HG02798 (cell line): ENCODE results near the gene ELMO1.
A peak's percentile ranks its signal among the peaks of the same experiment; 100 is the strongest.
"Not testable (repeated sequence)": the region's sequence is repeated elsewhere in the genome, so short reads cannot be mapped to it uniquely, and the experiment has no call there.

Source experiments
- ATAC-seq: cut with Tn5 transposase; IDR thresholded peaks from one replicate; pipeline ENCODE4 v1.9.1; 2021; ENCODE audit warnings: mild to moderate bottlenecking; ENCODE audit not compliant: unreplicated experiment, poor library complexity

ELMO1 gene

DNA sequence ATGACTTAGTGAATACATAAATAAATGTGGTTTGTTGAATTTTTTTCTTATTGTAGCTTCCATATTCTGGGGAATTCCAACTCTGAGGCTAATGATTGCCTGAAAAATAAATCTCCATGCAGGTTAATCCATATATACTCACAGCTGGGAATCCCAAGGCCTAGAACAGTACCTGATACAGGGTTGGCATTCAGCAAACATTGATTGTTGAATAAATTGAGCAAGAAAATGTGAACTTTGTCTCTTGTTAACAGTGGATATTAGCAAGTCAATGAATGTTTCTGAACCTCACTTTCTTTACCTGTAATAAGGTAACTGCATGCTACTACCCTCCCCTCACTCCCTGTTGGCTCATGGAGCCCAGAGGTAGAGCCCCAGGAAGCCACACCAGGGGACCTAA is 470.8 kb downstream of the ELMO1 start:
- no peak for ATAC-seq

DNA sequence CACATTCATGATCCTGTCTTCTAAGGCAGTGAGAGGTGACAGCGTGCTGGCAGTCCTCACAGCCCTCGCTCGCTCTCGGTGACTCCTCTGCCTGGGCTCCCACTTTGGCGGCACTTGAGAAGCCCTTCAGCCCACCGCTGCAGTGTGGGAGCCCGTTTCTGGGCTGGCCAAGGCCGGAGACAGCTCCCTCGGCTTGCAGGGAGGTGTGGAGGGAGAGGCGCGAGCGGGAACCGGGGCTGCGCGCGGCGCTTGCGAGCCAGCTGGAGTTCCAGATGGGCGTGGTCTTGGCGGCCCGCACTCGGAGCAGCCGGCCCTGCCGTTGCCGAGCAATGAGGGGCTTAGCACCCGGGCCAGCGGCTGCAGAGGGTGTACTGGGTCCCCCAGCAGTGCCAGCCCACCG is 475.1 kb downstream of the ELMO1 start:
- ATAC-seq: not testable (repeated sequence)

DNA sequence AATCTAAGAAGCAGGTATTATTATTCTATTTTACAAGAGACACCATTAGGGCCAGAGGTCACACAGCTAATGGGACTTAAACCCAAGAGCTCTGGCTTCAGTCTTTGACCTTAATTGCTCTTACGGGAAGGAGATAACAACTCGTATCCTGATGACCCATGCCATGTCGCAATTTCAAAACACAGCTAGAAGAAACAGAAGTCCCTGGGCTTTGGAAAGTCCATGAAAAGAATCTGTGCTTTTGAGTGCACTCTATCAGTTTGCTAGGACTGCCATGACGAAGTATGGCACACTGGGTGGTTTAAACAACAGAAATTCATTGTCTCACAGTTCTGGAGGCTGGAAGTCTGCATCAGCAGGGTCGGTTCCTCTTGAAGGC is 476.5 kb downstream of the ELMO1 start:
- ATAC-seq: no peak

DNA sequence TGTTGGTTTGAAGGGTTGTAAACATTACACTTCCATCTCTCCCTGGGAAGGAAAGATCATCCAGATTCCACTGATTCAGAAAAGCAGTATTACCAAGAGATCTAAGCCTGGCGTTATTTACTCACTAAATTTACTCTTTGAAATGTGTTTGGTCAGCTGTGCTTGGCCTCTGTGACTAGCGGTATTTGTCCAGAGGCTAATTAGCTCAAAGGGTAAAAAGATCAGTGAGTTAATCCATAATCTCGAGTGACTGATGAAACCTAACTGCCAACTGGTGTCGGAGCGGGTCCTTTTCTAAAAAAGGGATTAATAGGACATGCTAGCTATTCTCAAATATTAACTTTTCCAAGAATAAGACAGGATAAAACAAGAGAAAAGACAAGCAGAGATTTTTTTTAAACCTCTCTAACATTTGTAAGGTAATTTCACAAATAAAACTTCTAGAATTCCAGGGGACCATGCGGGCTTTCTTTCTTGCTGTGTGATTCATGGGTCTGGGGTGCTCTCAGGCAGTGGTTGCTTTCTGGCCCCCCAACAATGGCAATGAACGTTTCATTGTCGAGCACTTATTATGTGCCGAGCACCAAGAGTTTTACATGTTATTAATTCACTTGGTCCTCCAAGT is 477.0 kb downstream of the ELMO1 start:
- ATAC-seq: no peak

DNA sequence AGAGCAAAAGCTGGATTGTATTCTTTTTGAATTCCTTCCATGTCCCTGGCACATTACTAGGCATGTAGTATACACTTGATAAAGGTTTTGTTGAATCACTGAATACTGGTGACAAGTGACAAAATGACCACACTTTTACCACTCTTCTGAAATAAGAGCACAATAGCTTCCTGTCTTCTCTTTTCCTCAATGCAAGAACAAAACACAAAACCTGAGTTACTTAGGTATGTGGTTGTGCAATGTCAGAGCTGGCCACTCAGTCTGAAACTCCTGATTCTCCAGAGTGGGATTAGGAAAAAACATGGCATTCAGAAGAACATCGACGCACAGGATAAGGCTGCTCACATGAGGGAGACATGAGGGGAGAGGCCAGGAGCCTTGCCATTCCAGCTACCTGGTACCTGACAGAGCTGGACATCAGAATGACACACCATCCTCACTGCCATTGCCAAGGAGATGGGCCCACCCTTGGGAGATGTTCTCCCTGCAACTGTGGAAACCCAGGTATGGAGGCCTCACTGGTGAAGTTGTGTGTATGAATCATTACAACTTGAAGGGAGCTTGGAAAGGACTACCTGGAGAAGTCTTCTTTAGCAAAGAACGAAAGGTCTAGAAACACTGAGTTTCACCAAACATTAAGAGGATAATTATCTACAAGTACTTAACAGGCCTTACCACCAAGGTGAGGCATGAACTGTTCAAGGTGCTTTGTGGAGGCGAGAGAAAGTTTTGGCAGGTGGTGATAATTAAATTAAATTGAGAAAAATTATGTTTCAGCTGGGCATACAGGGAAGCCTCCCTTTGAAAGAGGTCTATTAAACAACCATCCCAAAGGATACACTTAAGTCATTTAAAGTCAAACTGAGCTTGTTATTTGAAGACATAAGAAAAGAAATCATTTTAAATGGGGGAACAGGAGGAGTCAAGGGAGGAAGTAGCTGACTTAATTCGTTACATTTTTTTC is 477.8 kb downstream of the ELMO1 start:
- ATAC-seq: no peak

DNA sequence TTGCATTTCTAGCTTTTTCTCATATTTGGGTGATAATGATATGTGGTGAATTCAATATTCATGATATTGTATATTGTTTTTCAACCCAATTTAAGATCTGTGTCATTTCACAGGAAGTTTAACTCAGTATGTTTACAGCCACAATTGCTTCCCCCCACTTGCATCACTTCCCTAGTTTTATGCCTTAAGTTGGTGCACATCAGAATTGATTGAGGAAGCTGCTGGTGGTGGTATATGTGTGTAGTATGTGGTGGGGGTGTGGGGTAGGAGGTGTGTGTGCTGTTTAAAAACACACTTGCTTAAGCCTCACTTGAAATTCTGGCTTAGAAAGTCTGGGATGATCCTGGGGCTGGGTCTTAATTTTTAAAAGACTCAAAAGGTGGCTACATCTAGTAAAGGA is 479.3 kb downstream of the ELMO1 start:
- no peak for ATAC-seq

DNA sequence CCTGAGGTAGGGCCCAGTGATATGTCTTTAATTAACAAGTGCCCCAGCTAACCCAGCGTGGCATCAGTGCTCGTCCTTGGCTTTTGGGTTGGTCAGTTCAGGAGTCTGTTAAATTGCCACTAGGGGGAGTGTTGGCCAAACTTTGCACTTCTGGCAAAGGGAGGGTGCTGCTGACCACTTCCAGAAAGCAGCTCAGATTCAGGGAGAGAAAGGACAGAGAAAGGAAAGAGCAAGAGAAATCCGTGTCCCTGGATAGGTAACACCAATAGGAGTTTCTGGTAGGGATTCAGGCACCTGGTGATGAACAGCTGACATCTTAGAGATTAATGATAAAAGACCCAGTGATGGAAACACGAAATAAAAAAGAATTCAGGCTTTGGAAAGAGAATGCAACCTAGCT is 481.3 kb downstream of the ELMO1 start:
- no peak for ATAC-seq

DNA sequence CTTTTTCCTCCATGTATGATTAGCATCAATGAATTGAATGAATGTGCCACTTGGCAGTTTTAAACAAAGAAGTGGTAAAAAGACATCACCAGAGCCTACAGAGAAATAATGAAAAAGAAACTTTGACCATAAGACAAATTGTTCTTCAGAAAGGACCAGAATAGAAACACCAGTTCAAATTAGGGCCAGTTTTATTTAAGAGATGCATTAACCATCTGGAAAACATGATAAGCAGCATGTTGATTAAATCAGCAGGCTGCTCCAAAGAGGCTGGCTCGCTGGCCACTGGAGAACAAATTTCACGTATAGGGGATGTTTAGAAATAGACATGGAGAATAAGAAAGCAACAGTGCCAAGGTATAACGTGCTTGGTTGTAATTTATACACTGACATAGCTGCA is 482.0 kb downstream of the ELMO1 start:
- ATAC-seq: no peak

DNA sequence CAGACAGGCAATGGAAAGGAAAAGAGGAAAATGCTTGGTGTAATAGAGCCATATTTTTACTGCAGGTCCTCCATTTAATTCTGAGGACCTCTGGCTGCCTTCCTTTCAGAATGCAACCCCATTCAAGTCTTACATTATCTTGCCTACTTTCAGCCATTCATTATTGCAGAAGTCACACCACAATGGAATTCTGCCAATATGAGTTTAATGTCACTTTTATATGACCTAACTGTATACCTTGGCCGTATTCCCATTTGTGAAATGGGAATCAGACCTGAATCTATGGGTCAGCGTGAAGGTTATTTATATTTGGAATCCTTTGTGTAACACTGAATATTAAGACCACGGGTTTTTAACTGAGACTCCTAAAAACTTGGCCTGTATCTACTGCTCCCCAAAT is 482.6 kb downstream of the ELMO1 start:
- no peak for ATAC-seq

DNA sequence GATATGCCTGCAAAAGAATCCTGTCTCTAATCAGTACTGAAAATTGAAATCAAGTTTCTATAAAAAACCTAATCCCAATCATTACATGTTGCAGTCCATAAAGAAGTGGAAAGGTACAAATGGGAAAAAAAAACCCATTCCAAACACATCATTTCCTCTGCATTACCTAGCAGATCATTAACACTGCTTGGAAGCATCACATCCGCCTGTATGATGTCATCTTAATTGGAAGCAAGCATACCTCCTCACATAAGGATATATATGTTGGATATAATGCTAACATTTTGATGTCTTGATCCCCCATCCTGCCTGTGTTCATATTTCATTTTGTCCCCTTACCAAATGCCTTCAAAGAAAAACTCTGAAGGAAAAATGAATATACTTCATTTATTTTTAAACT is 483.0 kb downstream of the ELMO1 start:
- ATAC-seq: no peak

DNA sequence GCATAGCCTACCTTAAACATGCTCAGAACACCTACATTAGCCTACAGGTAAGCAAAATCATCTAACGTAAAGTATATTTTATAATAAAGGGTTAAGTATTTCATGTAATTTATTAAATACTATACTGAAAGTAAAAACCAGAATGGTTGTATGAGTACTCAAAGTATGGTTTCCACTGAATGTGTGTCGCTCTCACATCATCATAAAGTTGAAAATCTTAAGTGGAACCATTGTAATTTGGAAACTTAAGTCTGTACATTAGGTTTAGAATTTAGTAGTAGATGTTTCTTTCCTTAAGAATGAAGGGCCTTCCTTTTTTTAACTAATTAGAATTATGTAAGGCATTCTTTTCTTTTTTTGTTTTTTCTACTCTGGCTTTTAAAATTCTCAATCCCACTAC is 484.4 kb downstream of the ELMO1 start:
- no peak for ATAC-seq

DNA sequence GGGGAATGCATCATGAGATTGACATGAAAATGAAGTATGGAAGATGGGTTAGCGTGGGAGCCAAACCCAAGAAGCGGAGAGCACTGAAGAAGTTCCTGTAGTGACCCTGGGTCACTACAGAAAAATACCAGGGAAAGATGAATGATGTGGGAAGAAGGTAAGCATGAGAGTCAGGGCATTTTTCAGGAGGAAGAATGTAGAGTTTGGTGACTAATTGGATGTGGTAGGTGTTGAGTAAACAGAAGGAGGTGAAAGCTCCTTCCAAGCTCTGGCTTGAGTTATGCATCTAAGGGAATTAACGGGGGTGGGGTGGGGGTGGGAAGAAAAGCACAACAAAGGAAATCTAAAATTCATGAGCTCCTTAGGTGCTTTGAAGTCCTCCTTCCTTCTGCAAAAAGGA is 486.3 kb downstream of the ELMO1 start:
- no peak for ATAC-seq

DNA sequence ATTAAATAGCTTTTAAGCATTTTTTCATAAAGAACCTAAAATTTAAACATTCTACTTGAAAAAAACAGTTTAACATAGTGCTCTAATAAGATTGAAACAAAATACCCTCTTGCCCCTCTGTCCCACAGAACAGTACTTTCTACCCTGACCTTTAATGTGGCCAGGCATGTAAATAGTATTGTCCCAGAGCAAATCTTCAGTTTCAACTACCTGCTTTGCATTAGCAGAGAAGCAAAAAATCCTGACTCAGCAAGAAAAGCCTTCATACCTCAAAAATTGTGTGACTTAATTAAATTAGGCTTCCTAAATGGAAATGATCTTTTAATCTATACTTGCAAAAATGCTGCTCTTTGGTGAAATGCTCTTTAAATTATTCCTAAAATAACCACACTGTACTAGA is 487.0 kb downstream of the ELMO1 start:
- no peak for ATAC-seq

DNA sequence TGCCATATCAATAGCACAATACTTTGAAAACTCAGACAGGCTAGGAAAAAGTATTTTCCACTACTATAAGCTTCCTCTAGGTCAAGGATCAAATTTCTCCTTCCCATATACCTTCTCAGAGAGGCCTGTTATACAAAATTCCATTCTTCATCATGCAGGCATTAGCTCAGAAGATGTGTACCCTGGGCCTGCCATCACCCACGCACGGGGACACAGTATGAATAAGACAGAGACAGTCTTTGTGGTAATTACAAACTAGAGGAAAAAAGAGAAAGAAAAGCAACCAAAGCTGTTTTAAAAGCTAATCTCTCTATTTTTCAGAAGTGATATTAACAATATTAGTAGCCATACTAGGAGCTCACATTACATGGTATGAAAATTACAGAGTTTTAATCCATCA is 487.6 kb downstream of the ELMO1 start:
- ATAC-seq: no peak

DNA sequence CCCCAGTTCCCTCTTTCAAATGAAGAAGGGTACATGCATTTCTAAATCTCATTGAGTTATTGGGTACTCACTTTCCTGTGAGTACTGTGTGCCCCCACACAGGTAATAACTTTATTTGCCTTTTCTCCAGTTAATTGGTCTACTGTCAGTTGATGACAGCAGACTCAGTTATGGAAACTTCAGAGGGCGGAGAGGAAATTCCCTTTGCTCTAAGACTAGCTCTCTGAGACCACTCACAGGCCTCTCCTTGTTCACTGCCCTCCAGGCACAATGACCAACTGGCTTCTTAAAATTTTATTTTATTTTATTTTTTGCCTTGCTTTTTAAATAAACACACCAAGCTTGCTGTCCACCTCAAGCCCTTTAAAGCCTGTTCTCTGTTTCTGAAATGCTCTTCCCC is 488.6 kb downstream of the ELMO1 start:
- ATAC-seq: no peak

DNA sequence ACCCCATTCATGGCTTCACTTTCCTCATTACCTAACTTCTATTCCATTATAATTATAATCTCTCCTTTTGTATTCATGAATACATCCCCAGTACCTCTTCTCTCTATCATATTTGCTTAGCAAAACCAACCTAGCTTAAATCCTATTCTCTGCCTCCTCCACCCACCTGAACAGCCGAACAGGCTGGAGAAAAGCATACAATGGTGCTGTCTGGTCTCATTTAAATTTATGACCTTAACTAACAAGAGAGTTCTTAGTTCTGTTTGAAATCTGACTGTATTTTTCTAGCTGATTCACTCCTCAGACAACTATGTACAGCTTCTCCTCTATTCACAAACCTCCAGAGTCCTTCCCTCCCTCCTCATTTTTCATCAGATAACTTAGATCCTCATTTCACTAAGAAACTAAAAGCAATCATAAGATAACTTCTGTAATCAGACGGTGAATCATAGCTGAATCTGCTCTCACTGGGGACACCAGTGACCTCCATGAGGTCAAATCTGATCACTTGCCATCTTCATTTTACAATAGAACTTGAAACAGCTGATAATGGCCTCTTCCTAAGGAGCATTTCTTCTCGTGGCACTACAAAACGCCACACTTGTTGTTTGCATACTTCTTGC is 490.4 kb downstream of the ELMO1 start:
- ATAC-seq: no peak

DNA sequence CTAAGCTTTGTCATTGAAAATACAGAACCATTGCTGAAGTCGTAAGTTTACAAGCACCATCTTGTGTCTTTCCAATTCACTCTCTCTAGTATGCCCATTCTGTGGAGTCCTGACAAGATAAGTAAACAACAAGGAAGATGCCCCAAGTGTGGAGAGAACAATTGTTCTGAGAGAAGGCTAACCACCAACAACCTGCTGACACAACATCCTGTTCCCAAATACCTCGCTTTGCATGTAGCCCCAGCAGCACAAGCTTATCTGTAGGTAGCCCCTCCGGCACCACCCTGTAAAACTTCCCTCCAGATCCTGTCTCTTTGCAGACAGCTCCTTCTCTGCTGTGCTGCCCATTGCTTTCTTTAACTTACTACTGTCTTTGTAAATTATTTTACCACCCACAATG is 491.0 kb downstream of the ELMO1 start:
- no peak for ATAC-seq

DNA sequence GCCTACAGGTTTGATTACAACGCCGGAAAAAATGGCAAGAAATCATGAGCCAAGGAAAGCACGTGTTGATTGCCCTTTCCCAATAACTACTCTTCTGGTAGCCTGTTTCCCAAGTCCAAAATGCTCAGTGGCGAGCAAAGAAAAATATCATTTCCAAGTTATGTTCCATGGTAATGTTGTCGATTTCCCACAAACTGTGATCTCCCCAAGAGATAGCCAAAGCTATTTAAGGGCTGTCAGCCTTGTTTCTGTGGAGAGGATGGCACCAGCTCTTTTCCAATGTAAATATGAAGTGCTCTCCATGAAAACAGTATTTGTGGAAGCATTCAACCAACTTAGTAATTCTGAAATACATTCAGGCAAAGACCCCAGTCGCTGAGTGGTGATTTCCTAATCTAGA is 491.9 kb downstream of the ELMO1 start:
- no peak for ATAC-seq

DNA sequence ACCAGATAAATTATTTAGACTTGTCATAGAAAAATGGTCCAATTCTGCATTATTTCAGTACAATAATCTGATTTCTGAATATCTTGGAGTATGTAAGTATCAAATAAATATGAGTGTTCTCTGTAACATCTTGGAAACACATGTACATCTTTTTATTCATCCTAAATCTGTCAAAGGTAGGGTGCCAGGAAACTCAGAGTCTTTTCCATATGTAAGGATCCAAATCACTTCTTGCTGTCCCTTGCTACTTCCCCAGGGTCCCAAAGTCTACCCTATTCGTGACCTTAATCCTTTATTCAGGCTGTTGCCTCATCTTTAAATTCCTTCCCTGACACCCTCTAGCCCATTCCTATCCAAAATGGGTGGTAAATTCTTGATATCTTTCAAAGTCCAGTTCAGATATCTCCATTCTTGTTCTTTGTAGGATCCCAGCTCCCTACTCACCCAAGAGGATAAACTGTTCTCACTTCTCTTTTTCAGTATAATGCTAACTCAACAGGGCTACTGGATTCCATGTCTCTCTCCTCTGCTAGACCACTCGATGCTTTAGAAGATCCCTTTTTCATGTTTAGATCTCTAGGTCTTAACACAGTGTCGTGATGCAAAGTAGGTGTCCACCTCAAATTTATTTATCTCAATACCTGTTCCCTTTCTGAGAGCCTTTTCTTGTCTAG is 493.1 kb downstream of the ELMO1 start:
- ATAC-seq: no peak

DNA sequence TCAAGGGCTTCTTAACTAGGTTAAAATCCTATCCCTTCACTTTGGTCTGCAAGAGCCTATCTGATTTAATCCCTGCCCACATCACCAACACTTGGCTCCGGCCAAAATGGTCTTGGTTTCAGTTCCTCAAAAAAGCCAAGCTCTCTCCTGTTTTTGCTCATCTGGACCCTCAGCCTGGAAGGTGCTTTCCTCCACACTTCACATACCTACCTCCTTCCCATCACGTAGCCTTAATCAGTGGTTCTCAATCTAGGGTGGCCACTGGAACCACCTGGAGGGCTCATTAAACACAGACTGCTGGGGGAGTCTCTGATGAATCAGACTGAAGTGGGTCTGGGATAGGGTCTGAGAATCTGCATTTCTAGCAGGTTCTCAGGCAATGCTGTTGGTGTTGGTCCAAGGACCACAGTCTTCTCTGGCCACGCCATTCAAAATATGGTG is 497.4 kb downstream of the ELMO1 start:
- peak; percentile 90 for ATAC-seq
